Testis (tissue), 3 donors: ENCODE data around the gene KCND3. TPM values are rescaled to one million over a fixed set of nuclear protein-coding genes. Genes with fewer than 3 reads are reported as not detected.

ENCODE experiments used
- DNase-seq: peaks from one replicate; pipeline ENCODE4 v3.0.0-alpha.2; 2019
- H3K27ac ChIP-seq, 2 donors: fragments of 200-600 bp; sonication (generic); one replicate each; pipeline ENCODE4 v1.5.1; 2019
- H3K27me3 ChIP-seq: fragments of 200-600 bp; sonication (generic); one replicate; pipeline ENCODE4 v1.5.1; 2019
- H3K36me3 ChIP-seq: fragments of 200-600 bp; sonication (generic); one replicate; pipeline ENCODE4 v1.5.1; 2017; ENCODE audit warnings: low read depth; ENCODE audit errors: missing control alignments
- H3K4me1 ChIP-seq: fragments of 200-600 bp; sonication (generic); one replicate; pipeline ENCODE4 v1.5.1; 2019
- H3K4me3 ChIP-seq, 2 donors: fragments of 200-600 bp; sonication (generic); one replicate each; pipeline ENCODE4 v1.5.1; 2017 to 2019
- H3K9me3 ChIP-seq: fragments of 200-600 bp; sonication (generic); one replicate; pipeline ENCODE4 v1.5.1; 2017
- POLR2A ChIP-seq: fragments of 450-650 bp; IDR thresholded peaks from one replicate; pipeline ENCODE4 v1.6.1; 2017; ENCODE audit warnings: antibody characterized with exemption, mild to moderate bottlenecking, moderate library complexity
- WGBS, 2 donors: methylation state at CpG; one replicate each; pipeline ENCODE4 v1.1.5; 2018; 5-methylcytosine and 5-hydroxymethylcytosine counted together
- intact Hi-C: fragments of 100-400 bp; cut with DNase I; formaldehyde crosslinking; loops from one replicate; pipeline ENCODE4 v1.15.1; 2023; ENCODE audit warnings: low total_unique reads
- polyA plus RNA-seq: library from polyadenylated mRNA; stranded (reverse); fragments of 350-450 nt; fragmentation: Illumina TruSeq; extraction: RNeasy Lipid Tissue Mini Kit (QIAGEN cat#74804); gene quantifications from one replicate; pipeline ENCODE4 v1.2.3, GENCODE V29; 2014; ENCODE audit warnings: low read depth, low replicate concordance; ENCODE audit not compliant: insufficient read depth
- total RNA-seq, 2 donors: library from RNA; depleted of rRNA; stranded (reverse); fragments of >200 nt; gene quantifications; one replicate each; pipeline ENCODE4 v1.2.3, GENCODE V29; 2016
- TF ChIP-seq, protein P1 (sequence below), 3 experiments: fragments of 450-650 bp in 2 of 3; fragments of 200-600 bp in 1 of 3; sonication (generic) in 1 of 3; IDR thresholded peaks; one replicate each; pipeline ENCODE4 v1.5.1; 2016 to 2019; ENCODE audit warnings: antibody characterized with exemption in 3 of 3, mild to moderate bottlenecking in 2 of 3, moderate library complexity in 1 of 3

KCND3 gene
- total and polyA plus RNA-seq, 3 donors from 2014 or later = 5.5 to 6.6 (median 6.0) TPM

DNA sequence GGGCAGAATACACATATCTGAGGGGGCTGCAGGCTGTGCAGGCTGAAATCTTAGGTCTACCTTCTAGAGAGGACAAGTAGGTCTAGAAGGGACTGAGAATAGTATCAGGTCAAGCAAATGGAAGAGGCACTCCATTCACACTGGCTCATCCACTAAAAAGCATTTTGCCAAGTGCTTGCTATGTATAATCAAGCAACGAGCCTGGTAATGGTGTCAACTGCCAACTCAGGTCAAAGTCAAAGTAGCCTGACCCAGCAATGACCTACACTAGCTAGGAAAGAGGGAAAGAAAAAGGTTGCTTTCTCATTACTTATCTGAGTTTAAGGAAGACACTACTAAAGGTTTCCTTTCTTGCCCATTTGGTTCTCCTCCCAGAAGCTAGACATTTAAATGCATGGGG, 10.8 kb downstream of the KCND3 start:
- 45 to 53% methylated on average over 1 of the region's 1 CpG for WGBS, 2 donors
- intact Hi-C loops = no loop called here

DNA sequence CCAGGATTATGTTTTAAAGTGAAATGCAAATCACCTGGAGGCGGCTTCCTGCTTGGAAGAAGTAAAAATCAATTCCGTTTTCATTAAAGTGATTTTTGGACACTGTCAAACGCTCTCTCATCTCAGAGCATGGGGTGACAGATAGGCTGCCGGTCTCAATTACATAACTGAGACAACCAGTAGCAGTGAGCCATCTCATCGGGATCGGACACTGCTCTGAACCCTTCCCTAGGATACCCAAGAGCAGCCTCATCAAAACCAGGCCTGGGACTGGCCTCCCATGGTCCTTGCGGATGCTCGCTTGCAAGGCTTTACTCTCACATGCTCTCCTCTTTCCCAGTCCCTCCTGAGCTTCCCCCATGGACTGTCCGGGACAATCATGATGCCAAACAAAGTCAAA, 12.1 kb downstream of the KCND3 start:
- TF ChIP-seq POLR2A = no peak
- TF ChIP-seq, protein P1, sequence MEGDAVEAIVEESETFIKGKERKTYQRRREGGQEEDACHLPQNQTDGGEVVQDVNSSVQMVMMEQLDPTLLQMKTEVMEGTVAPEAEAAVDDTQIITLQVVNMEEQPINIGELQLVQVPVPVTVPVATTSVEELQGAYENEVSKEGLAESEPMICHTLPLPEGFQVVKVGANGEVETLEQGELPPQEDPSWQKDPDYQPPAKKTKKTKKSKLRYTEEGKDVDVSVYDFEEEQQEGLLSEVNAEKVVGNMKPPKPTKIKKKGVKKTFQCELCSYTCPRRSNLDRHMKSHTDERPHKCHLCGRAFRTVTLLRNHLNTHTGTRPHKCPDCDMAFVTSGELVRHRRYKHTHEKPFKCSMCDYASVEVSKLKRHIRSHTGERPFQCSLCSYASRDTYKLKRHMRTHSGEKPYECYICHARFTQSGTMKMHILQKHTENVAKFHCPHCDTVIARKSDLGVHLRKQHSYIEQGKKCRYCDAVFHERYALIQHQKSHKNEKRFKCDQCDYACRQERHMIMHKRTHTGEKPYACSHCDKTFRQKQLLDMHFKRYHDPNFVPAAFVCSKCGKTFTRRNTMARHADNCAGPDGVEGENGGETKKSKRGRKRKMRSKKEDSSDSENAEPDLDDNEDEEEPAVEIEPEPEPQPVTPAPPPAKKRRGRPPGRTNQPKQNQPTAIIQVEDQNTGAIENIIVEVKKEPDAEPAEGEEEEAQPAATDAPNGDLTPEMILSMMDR (IDR thresholded peaks at IDR 0.05) = no peak
- 84 to 88% methylated on average over 6 to 9 of the region's 9 CpGs for WGBS, 2 donors
- no peak for DNase-seq
- no peak overlapping the region for H3K27ac ChIP-seq
- H3K4me1 ChIP-seq = no peaks in the 10 kb centered on the region
- intact Hi-C loops = no loop called here
- H3K9me3 ChIP-seq = no peaks in the 10 kb centered on the region
- H3K27me3 ChIP-seq = no peaks in the 10 kb centered on the region
- H3K4me3 ChIP-seq = no peak overlapping the region
- H3K36me3 ChIP-seq = no peaks in the 10 kb centered on the region

More for the DNA sequence above, 10.8 kb downstream of the KCND3 start:
- no peak for TF ChIP-seq POLR2A
- TF ChIP-seq, protein P1 (IDR thresholded peaks at IDR 0.05) = no peak
- Histone ChIP-seq H3K27me3 (no peaks in the 10 kb centered on the region), H3K4me3 (no peak overlapping the region), H3K9me3 (no peaks in the 10 kb centered on the region), H3K4me1 (no peaks in the 10 kb centered on the region), H3K27ac (no peak overlapping the region), H3K36me3 (no peaks in the 10 kb centered on the region)
- DNase-seq = no peak

- Histone ChIP-seq H3K27me3 (no peaks in the 10 kb centered on the region), H3K27ac (no peak overlapping the region), H3K9me3 (no peaks in the 10 kb centered on the region), H3K36me3 (no peaks in the 10 kb centered on the region), H3K4me1 (no peaks in the 10 kb centered on the region), H3K4me3 (no peak overlapping the region)
- no peak for DNase-seq
- TF ChIP-seq POLR2A = no peak
- TF ChIP-seq, protein P1 (IDR thresholded peaks at IDR 0.05) = no peak
- WGBS, 2 donors = 68 to 78% methylated on average over 3 of the region's 3 CpGs
- intact Hi-C loops = no loop called here
Observed at GRCh38 chr1:111976842-111977241, 12.6 kb downstream of the KCND3 start.

DNA sequence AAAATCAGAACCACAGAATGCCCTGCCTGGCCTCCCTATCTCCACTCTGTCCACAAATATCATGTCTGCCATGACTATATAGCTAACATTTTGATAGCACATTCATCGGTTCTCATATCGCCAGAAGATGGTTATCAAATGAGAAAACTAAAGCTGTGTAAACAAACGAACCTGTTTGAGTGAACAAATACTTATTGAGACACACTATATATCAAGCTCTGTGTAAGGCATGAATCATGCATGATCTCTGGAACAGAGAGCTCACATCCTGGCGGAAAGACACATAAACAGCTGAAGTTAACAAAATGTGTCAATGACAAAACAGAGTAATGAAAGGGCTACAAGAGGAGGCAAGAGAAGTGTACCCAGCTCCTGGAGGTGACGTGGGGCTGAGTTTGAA, 13.1 kb downstream of the KCND3 start:
- H3K4me1 ChIP-seq = no peaks in the 10 kb centered on the region
- no peak for DNase-seq
- no peak overlapping the region for H3K27ac ChIP-seq
- H3K27me3 ChIP-seq = no peaks in the 10 kb centered on the region
- 85 to 87% methylated on average over 5 of the region's 5 CpGs for WGBS, 2 donors
- no peaks in the 10 kb centered on the region for H3K36me3 ChIP-seq
- H3K9me3 ChIP-seq = no peaks in the 10 kb centered on the region
- no peak for TF ChIP-seq POLR2A
- TF ChIP-seq, protein P1 (IDR thresholded peaks at IDR 0.05) = no peak
- intact Hi-C loops = no loop called here
- H3K4me3 ChIP-seq = no peak overlapping the region

GRCh38 chr1:111973150-111973790, 16.2 kb downstream of the KCND3 start:
- intact Hi-C loops = no loop called here
- Histone ChIP-seq H3K4me1 (no peaks in the 10 kb centered on the region), H3K27me3 (no peaks in the 10 kb centered on the region), H3K36me3 (no peaks in the 10 kb centered on the region), H3K9me3 (no peaks in the 10 kb centered on the region), H3K4me3 (no peak overlapping the region), H3K27ac (no peak overlapping the region)
- TF ChIP-seq, protein P1 (IDR thresholded peaks at IDR 0.05) = no peak
- no peak for TF ChIP-seq POLR2A
- no peak for DNase-seq
- WGBS, 2 donors = 73 to 77% methylated on average over 3 of the region's 3 CpGs
